SK-N-MC (cell line): Measurements from ENCODE around the gene CEP250.

Source experiments
- DNase-seq: peaks from one replicate; pipeline ENCODE4 v3.0.0-alpha.2; 2011; ENCODE audit warnings: low read depth, low spot score
- H3K27ac ChIP-seq: fragments of 200-600 bp; sonication (generic); 2 replicates; pipeline ENCODE4 v1.5.1; 2016; ENCODE audit warnings: mixed run types
- H3K36me3 ChIP-seq: fragments of 200-600 bp; sonication (generic); 2 replicates; pipeline ENCODE4 v1.6.1; 2017; ENCODE audit warnings: antibody characterized with exemption, low read length, mixed read lengths; ENCODE audit not compliant: insufficient read depth
- H3K4me3 ChIP-seq: fragments of 200-600 bp; sonication (generic); 2 replicates; pipeline ENCODE4 v1.5.1; 2016
- H3K9ac ChIP-seq: fragments of 200-600 bp; sonication (generic); 2 replicates; pipeline ENCODE4 v1.8.0; 2017; ENCODE audit warnings: mixed run types, mixed read lengths; ENCODE audit not compliant: insufficient read length
- H3K9me3 ChIP-seq: fragments of 200-600 bp; sonication (generic); 2 replicates; pipeline ENCODE4 v1.6.1; 2017; ENCODE audit warnings: low read depth, mild to moderate bottlenecking, antibody characterized with exemption, low read length, moderate library complexity, mixed read lengths
- EZH2 ChIP-seq: fragments of 200-600 bp; sonication (generic); IDR thresholded peaks from one replicate; pipeline ENCODE4 v1.6.1; 2017; ENCODE audit warnings: antibody characterized with exemption
- FOXP2 ChIP-seq: optimal IDR thresholded peaks from 2 replicates; pipeline ENCODE3; 2011; ENCODE audit warnings: mild to moderate bottlenecking, moderate library complexity; ENCODE audit not compliant: insufficient read depth; ENCODE audit errors: extremely low read length, control extremely low read depth
- POLR2AphosphoS5 ChIP-seq: IDR thresholded peaks from 2 replicates; pipeline ENCODE4 v1.6.1; 2012; ENCODE audit warnings: mild to moderate bottlenecking, low read depth, low read length, borderline replicate concordance

Gene CEP250

GRCh38 chr20:35474303-35474871 lies 19.0 kb downstream of the CEP250 start:
- H3K4me3 ChIP-seq: no peak overlapping the region
- TF ChIP-seq FOXP2 (no peak), POLR2AphosphoS5 (no peak)
- DNase-seq: no peak
- no peak overlapping the region for H3K27ac ChIP-seq
- no peak overlapping the region for H3K9ac ChIP-seq
- H3K9me3 ChIP-seq: no peaks in the 10 kb centered on the region
- H3K36me3 ChIP-seq: peaks cover 93% of the 10 kb centered on the region

- Histone ChIP-seq H3K9me3 (no peaks in the 10 kb centered on the region), H3K9ac (no peak overlapping the region), H3K27ac (no peak overlapping the region), H3K36me3 (peaks cover 88% of the 10 kb centered on the region), H3K4me3 (no peak overlapping the region)
- TF ChIP-seq FOXP2: no peak
- TF ChIP-seq EZH2: no peak
- no peak for TF ChIP-seq POLR2AphosphoS5
- no peak for DNase-seq
Observed at GRCh38 chr20:35476288-35476687, 20.9 kb downstream of the CEP250 start.

GRCh38 chr20:35478804-35479472 lies 23.5 kb downstream of the CEP250 start:
- Histone ChIP-seq H3K27ac (no peak overlapping the region), H3K4me3 (no peak overlapping the region), H3K9ac (no peak overlapping the region), H3K36me3 (peaks cover 78% of the 10 kb centered on the region), H3K9me3 (peaks cover 1% of the 10 kb centered on the region; the same call in 1 of the 2 replicates)
- TF ChIP-seq FOXP2: no peak
- no peak for TF ChIP-seq EZH2
- TF ChIP-seq POLR2AphosphoS5: no peak
- DNase-seq: no peak

- H3K36me3 ChIP-seq: peaks cover 78% of the 10 kb centered on the region
Observed at GRCh38 chr20:35479798-35480197, 24.4 kb downstream of the CEP250 start.

GRCh38 chr20:35487479-35487878 lies 32.1 kb downstream of the CEP250 start:
- H3K9ac ChIP-seq: no peak overlapping the region
- TF ChIP-seq FOXP2 (no peak), POLR2AphosphoS5 (no peak), EZH2 (no peak)
- peaks cover 79% of the 10 kb centered on the region for H3K36me3 ChIP-seq
- no peak overlapping the region for H3K27ac ChIP-seq
- H3K9me3 ChIP-seq: peaks cover 4% of the 10 kb centered on the region; the same call in 1 of the 2 replicates
- H3K4me3 ChIP-seq: no peak overlapping the region
- DNase-seq: no peak

More at GRCh38 chr20:35479798-35480197, 24.4 kb downstream of the CEP250 start:
- Histone ChIP-seq H3K9me3 (peaks cover 4% of the 10 kb centered on the region; the same call in 1 of the 2 replicates), H3K9ac (no peak overlapping the region), H3K27ac (no peak overlapping the region), H3K4me3 (no peak overlapping the region)
- DNase-seq: no peak
- TF ChIP-seq EZH2 (no peak), FOXP2 (no peak), POLR2AphosphoS5 (no peak)

GRCh38 chr20:35489717-35490116 lies 34.3 kb downstream of the CEP250 start:
- Histone ChIP-seq H3K4me3 (no peak overlapping the region), H3K9ac (no peak overlapping the region), H3K27ac (no peak overlapping the region), H3K9me3 (no peaks in the 10 kb centered on the region), H3K36me3 (peaks cover 81% of the 10 kb centered on the region)
- DNase-seq: no peak
- TF ChIP-seq EZH2 (no peak), FOXP2 (no peak), POLR2AphosphoS5 (no peak)

GRCh38 chr20:35490736-35491181 lies 35.4 kb downstream of the CEP250 start:
- H3K9me3 ChIP-seq: no peaks in the 10 kb centered on the region
- H3K9ac ChIP-seq: no peak overlapping the region
- no peak for DNase-seq
- H3K27ac ChIP-seq: no peak overlapping the region
- no peak overlapping the region for H3K4me3 ChIP-seq
- H3K36me3 ChIP-seq: peaks cover 88% of the 10 kb centered on the region
- TF ChIP-seq POLR2AphosphoS5: no peak
- no peak for TF ChIP-seq EZH2
- TF ChIP-seq FOXP2: no peak

GRCh38 chr20:35491823-35492222 lies 36.4 kb downstream of the CEP250 start:
- H3K9me3 ChIP-seq: no peaks in the 10 kb centered on the region
- DNase-seq: no peak
- TF ChIP-seq POLR2AphosphoS5 (no peak), EZH2 (no peak), FOXP2 (no peak)
- H3K4me3 ChIP-seq: no peak overlapping the region
- H3K9ac ChIP-seq: no peak overlapping the region
- H3K27ac ChIP-seq: no peak overlapping the region
- peaks cover 89% of the 10 kb centered on the region for H3K36me3 ChIP-seq
